Measurements from ENCODE around the gene BAHCC1.
A peak's percentile ranks its signal among the peaks of the same experiment; 100 is the strongest.

DNA sequence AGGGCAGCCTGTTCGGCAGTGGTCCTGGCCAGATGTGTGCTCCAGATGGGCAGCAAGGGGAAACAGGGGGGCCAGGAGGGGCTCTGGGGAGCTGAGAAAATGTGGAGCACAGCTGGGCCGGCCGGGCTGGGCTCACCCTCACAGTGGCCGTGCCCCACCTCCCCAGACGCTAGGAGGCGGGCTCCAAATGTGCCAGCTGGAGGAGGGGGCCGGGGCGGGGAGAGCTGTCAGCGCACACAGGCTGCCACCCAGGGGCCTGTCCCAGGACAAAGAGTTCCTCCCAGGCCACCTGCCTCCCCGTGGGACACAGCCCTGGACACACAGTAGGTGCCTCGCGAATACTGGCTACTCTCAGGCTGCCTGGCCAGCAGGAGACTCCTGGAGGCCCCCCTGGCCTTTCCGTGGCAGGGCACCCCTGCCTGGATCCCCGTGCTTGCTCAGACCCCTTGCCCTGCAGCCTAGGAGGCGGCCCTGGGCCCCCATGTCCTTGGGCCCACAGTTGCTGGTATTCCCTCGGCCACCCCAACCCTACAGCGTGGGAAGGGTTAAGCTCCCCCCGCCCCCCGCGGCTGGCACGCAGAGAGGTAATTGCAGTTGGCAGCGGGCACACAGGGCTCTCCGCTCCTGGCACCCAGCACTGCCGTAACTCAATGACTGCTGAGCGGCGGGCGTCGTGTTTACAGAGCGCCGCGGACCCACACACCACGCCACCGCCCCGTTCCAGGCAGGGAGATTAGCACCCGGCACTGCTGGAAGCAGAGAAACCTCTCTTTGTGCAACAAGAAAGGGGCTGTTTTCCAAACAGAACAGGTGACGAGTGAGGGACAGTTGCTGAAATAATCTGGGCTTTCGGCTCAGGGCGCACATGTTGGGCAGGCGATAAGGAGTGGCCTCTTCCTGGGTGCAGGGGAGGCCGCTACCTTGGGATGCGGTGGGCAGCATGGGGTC, 32.2 kb downstream of the BAHCC1 start:
- TF ChIP-seq, protein P1, sequence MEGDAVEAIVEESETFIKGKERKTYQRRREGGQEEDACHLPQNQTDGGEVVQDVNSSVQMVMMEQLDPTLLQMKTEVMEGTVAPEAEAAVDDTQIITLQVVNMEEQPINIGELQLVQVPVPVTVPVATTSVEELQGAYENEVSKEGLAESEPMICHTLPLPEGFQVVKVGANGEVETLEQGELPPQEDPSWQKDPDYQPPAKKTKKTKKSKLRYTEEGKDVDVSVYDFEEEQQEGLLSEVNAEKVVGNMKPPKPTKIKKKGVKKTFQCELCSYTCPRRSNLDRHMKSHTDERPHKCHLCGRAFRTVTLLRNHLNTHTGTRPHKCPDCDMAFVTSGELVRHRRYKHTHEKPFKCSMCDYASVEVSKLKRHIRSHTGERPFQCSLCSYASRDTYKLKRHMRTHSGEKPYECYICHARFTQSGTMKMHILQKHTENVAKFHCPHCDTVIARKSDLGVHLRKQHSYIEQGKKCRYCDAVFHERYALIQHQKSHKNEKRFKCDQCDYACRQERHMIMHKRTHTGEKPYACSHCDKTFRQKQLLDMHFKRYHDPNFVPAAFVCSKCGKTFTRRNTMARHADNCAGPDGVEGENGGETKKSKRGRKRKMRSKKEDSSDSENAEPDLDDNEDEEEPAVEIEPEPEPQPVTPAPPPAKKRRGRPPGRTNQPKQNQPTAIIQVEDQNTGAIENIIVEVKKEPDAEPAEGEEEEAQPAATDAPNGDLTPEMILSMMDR (IDR thresholded peaks at IDR 0.05), result peak in 1 of 6 experiments; percentile 3
- no peak for TF ChIP-seq POLR2A (IDR thresholded peaks at IDR 0.05)
